PC-3 (cell line): ENCODE data around the gene RGS2.

Experiments
- CTCF ChIP-seq: fragments of 300-600 bp; sonication (generic); conservative IDR thresholded peaks from 2 replicates; pipeline ENCODE4 v1.5.1; 2017; ENCODE audit warnings: antibody characterized with exemption, low read depth, mild to moderate bottlenecking, low read length
- EZH2 ChIP-seq: fragments of 300-600 bp; sonication (generic); IDR thresholded peaks from one replicate; pipeline ENCODE4 v1.6.1; 2017; ENCODE audit warnings: antibody characterized with exemption, mild to moderate bottlenecking, low read length; ENCODE audit not compliant: unreplicated experiment

DNA sequence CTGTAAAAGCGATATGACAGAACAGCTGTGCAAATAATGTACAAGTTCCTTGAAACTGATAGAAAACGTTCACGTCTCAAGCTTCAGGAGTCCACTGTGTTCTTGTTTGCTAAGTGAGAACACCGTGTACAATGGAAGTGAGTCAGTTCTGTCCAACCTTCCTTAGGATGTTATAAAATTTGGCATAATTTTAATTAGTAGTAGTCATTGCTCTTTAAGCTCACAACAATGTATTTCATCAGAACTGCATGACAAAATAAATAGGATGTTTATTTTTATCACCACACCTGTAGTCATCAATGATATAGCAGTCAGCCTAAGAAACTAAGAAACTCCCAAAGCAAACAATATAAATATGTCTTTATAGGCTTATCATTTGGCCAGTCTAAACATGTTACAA is 53.0 kb downstream of the RGS2 start:
- TF ChIP-seq CTCF, result no peak
- no peak for TF ChIP-seq EZH2
